ENCODE results near the gene CIP2A. TPM values are rescaled to one million over a fixed set of nuclear protein-coding genes. Genes with fewer than 3 reads are reported as not detected.

CIP2A gene
- polyA plus RNA-seq, 1 donor from 2014 or later = 2.7 TPM

GRCh38 chr3:108546692-108547091, 42.5 kb downstream of the CIP2A start:
- H3K9me3 Mint-ChIP-seq = no peaks in the 10 kb centered on the region
- H3K27ac Mint-ChIP-seq = peak overlapping the region in 1 of 3 donors; percentile 80
- no peaks in the 10 kb centered on the region for H3K27me3 Mint-ChIP-seq
- H3K4me3 Mint-ChIP-seq = peak overlapping the region; percentile 79 to 88 (median 87)
- H3K36me3 Mint-ChIP-seq = peaks cover 9% of the 10 kb centered on the region
- peaks cover 3 to 13% (median 13%) of the 10 kb centered on the region in 3 donors for H3K4me1 Mint-ChIP-seq

GRCh38 chr3:108546247-108546646, 43.0 kb downstream of the CIP2A start:
- Mint-ChIP-seq H3K4me1 (peaks cover 3 to 13% (median 12%) of the 10 kb centered on the region in 3 donors), H3K27me3 (no peaks in the 10 kb centered on the region), H3K36me3 (peaks cover 9% of the 10 kb centered on the region), H3K9me3 (no peaks in the 10 kb centered on the region), H3K4me3 (peak overlapping the region; percentile 79 to 88 (median 87)), H3K27ac (peak overlapping the region in 1 of 3 donors; percentile 80)

- Mint-ChIP-seq H3K36me3 (peaks cover 4% of the 10 kb centered on the region), H3K27ac (no peak overlapping the region), H3K4me3 (no peak overlapping the region), H3K27me3 (peaks cover 3% of the 10 kb centered on the region), H3K9me3 (no peaks in the 10 kb centered on the region), H3K4me1 (no peaks in the 10 kb centered on the region)
Measured at GRCh38 chr3:108538083-108538482, 51.2 kb downstream of the CIP2A start.

GRCh38 chr3:108528459-108529252, 60.6 kb downstream of the CIP2A start:
- peaks cover 5% of the 10 kb centered on the region for H3K27me3 Mint-ChIP-seq
- H3K4me3 Mint-ChIP-seq = no peak overlapping the region
- H3K27ac Mint-ChIP-seq = no peak overlapping the region
- H3K36me3 Mint-ChIP-seq = peaks cover 4% of the 10 kb centered on the region
- H3K9me3 Mint-ChIP-seq = no peaks in the 10 kb centered on the region
- H3K4me1 Mint-ChIP-seq = peaks cover 7 to 8% (median 8%) of the 10 kb centered on the region in 3 donors

GRCh38 chr3:108527817-108528216, 61.4 kb downstream of the CIP2A start:
- Mint-ChIP-seq H3K4me1 (peaks cover 7 to 8% (median 8%) of the 10 kb centered on the region in 3 donors), H3K27me3 (peaks cover 5% of the 10 kb centered on the region), H3K27ac (no peak overlapping the region)

GRCh38 chr3:108527109-108527508, 62.1 kb downstream of the CIP2A start:
- Mint-ChIP-seq H3K9me3 (no peaks in the 10 kb centered on the region), H3K27ac (no peak overlapping the region), H3K36me3 (peaks cover 4% of the 10 kb centered on the region), H3K4me1 (peaks cover 7 to 8% (median 8%) of the 10 kb centered on the region in 3 donors), H3K4me3 (no peak overlapping the region), H3K27me3 (peaks cover 6% of the 10 kb centered on the region)

More at GRCh38 chr3:108527817-108528216, 61.4 kb downstream of the CIP2A start:
- no peaks in the 10 kb centered on the region for H3K9me3 Mint-ChIP-seq
- peaks cover 4% of the 10 kb centered on the region for H3K36me3 Mint-ChIP-seq
- no peak overlapping the region for H3K4me3 Mint-ChIP-seq

GRCh38 chr3:108525971-108526370, 63.3 kb downstream of the CIP2A start:
- peaks cover 8% of the 10 kb centered on the region for H3K27me3 Mint-ChIP-seq
- no peak overlapping the region for H3K27ac Mint-ChIP-seq
- no peak overlapping the region for H3K4me3 Mint-ChIP-seq
- H3K4me1 Mint-ChIP-seq = peaks cover 7 to 8% (median 8%) of the 10 kb centered on the region in 3 donors
- peaks cover 6% of the 10 kb centered on the region for H3K36me3 Mint-ChIP-seq
- H3K9me3 Mint-ChIP-seq = no peaks in the 10 kb centered on the region

GRCh38 chr3:108525256-108525655, 64.0 kb downstream of the CIP2A start:
- Mint-ChIP-seq H3K4me1 (peaks cover 7 to 8% (median 8%) of the 10 kb centered on the region in 3 donors), H3K9me3 (no peaks in the 10 kb centered on the region), H3K4me3 (no peak overlapping the region), H3K27me3 (peaks cover 8% of the 10 kb centered on the region), H3K36me3 (peaks cover 6% of the 10 kb centered on the region), H3K27ac (no peak overlapping the region)

- peaks cover 8% of the 10 kb centered on the region for H3K27me3 Mint-ChIP-seq
- no peaks in the 10 kb centered on the region for H3K9me3 Mint-ChIP-seq
- no peak overlapping the region for H3K4me3 Mint-ChIP-seq
- H3K4me1 Mint-ChIP-seq = peaks cover 7 to 8% (median 8%) of the 10 kb centered on the region in 3 donors
- no peak overlapping the region for H3K27ac Mint-ChIP-seq
- peaks cover 6% of the 10 kb centered on the region for H3K36me3 Mint-ChIP-seq
Measured at GRCh38 chr3:108524537-108524936, 64.7 kb downstream of the CIP2A start.

GRCh38 chr3:108518895-108519294, 70.3 kb downstream of the CIP2A start:
- Mint-ChIP-seq H3K4me1 (no peaks in the 10 kb centered on the region), H3K9me3 (no peaks in the 10 kb centered on the region), H3K36me3 (peaks cover 3% of the 10 kb centered on the region), H3K27me3 (peaks cover 6% of the 10 kb centered on the region), H3K4me3 (no peak overlapping the region), H3K27ac (no peak overlapping the region)

- Mint-ChIP-seq H3K27me3 (peaks cover 2% of the 10 kb centered on the region), H3K4me3 (no peak overlapping the region), H3K9me3 (no peaks in the 10 kb centered on the region), H3K36me3 (peaks cover 2% of the 10 kb centered on the region), H3K27ac (no peak overlapping the region), H3K4me1 (no peaks in the 10 kb centered on the region)
Measured at GRCh38 chr3:108516881-108517280, 72.4 kb downstream of the CIP2A start.

- Mint-ChIP-seq H3K27me3 (no peaks in the 10 kb centered on the region), H3K4me1 (no peaks in the 10 kb centered on the region), H3K27ac (no peak overlapping the region), H3K4me3 (no peak overlapping the region), H3K36me3 (no peaks in the 10 kb centered on the region), H3K9me3 (no peaks in the 10 kb centered on the region)
Measured at GRCh38 chr3:108513961-108514360, 75.3 kb downstream of the CIP2A start.

GRCh38 chr3:108512671-108513070, 76.6 kb downstream of the CIP2A start:
- no peak overlapping the region for H3K27ac Mint-ChIP-seq
- H3K9me3 Mint-ChIP-seq = no peaks in the 10 kb centered on the region
- no peaks in the 10 kb centered on the region for H3K27me3 Mint-ChIP-seq
- no peak overlapping the region for H3K4me3 Mint-ChIP-seq
- no peaks in the 10 kb centered on the region for H3K36me3 Mint-ChIP-seq
- no peaks in the 10 kb centered on the region for H3K4me1 Mint-ChIP-seq

- Mint-ChIP-seq H3K4me1 (no peaks in the 10 kb centered on the region), H3K36me3 (no peaks in the 10 kb centered on the region), H3K27ac (no peak overlapping the region), H3K4me3 (no peak overlapping the region), H3K27me3 (no peaks in the 10 kb centered on the region), H3K9me3 (no peaks in the 10 kb centered on the region)
Measured at GRCh38 chr3:108511490-108511889, 77.7 kb downstream of the CIP2A start.

- H3K36me3 Mint-ChIP-seq = no peaks in the 10 kb centered on the region
- no peaks in the 10 kb centered on the region for H3K27me3 Mint-ChIP-seq
- no peak overlapping the region for H3K27ac Mint-ChIP-seq
- no peak overlapping the region for H3K4me3 Mint-ChIP-seq
- no peaks in the 10 kb centered on the region for H3K9me3 Mint-ChIP-seq
- no peaks in the 10 kb centered on the region for H3K4me1 Mint-ChIP-seq
Measured at GRCh38 chr3:108511055-108511454, 78.2 kb downstream of the CIP2A start.

- Mint-ChIP-seq H3K4me1 (no peaks in the 10 kb centered on the region), H3K9me3 (no peaks in the 10 kb centered on the region), H3K27ac (no peak within 1 kb of the TSS)
Measured at GRCh38 chr3:108510496-108510895, 78.7 kb downstream of the CIP2A start, which contains the start of gene MYH15. Gene MYH15, minus strand, starts transcription at chr3:108510596. Its CDS starts 66 bp downstream, at chr3:108510530.

More at GRCh38 chr3:108510496-108510895, 78.7 kb downstream of the CIP2A start, which contains the start of gene MYH15:
- Mint-ChIP-seq H3K27me3 (no peaks in the 10 kb centered on the region), H3K4me3 (no peak within 1 kb of the TSS), H3K36me3 (peaks cover 2% of the 10 kb centered on the region)
